ENCODE results near the gene INTS1.
"Not testable (repeated sequence)": the region's sequence is repeated elsewhere in the genome, so short reads cannot be mapped to it uniquely, and the experiment has no call there.

Gene INTS1

DNA sequence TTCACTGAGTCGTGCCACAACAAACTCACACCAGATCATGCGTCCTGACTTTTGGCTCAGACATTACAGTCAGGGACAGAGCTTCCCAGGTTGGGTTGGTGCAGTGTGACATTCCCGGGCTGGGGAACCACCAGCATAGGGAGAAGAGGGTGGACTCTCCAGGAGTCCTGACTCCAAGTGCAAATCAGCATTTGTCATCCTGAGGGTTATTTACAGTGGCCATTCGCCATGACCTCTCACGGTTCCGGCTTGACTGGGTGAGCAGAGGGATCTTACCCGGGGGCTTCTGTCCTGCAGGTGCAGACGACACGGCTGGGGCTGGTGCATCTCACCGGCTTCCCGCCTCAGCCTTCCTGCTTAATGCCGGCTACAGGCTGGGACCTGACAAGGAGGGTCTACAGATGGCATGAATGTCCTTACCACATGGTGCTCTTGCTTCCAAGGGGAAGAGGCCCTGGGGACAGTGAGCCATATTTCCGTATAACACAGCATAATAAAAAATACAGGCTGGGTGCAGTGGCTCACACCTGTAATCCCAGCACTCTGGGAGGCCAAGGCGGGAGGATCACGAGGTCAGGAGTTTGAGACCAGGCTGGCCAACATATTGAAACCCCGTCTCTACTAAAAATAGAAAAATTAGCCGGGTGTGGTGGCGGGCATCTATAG lies 12.5 kb upstream of the INTS1 start:
- no peak overlapping the region for H3K4me3 ChIP-seq (ENCODE audit: low read length)

DNA sequence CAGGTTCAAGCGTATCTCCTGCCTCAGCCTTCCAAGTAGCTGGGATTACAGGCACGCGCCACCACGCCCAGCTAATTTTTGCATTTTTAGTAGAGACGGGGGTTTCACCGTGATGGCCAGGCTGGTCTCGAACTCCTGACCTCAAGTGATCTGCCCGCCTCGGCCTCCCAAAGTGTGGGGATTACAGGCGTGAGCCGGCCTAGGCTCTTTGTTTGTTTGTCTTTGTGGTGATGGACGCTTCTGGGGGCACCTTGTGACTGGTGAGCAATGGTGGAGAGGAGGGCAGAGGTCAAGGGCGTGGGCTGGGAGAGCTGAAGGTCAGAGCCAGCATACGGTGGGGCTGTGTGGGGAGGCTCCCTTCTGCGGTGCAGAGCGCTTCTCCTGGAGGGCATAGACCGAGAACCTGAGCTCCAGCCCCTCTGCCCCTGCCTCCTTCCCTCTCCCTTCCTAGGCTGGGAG lies 11.3 kb upstream of the INTS1 start:
- DNase-seq (ENCODE audit: low read depth); H3K4me3 ChIP-seq (ENCODE audit: low read length): not testable (repeated sequence)

More for the DNA sequence above, 12.5 kb upstream of the INTS1 start:
- DNase-seq (ENCODE audit: low read depth): no peak
- TF ChIP-seq, protein P1, sequence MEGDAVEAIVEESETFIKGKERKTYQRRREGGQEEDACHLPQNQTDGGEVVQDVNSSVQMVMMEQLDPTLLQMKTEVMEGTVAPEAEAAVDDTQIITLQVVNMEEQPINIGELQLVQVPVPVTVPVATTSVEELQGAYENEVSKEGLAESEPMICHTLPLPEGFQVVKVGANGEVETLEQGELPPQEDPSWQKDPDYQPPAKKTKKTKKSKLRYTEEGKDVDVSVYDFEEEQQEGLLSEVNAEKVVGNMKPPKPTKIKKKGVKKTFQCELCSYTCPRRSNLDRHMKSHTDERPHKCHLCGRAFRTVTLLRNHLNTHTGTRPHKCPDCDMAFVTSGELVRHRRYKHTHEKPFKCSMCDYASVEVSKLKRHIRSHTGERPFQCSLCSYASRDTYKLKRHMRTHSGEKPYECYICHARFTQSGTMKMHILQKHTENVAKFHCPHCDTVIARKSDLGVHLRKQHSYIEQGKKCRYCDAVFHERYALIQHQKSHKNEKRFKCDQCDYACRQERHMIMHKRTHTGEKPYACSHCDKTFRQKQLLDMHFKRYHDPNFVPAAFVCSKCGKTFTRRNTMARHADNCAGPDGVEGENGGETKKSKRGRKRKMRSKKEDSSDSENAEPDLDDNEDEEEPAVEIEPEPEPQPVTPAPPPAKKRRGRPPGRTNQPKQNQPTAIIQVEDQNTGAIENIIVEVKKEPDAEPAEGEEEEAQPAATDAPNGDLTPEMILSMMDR (IDR thresholded peaks at IDR 0.05; ENCODE audit: insufficient read depth, low read depth, low read length, missing control alignments): no peak

DNA sequence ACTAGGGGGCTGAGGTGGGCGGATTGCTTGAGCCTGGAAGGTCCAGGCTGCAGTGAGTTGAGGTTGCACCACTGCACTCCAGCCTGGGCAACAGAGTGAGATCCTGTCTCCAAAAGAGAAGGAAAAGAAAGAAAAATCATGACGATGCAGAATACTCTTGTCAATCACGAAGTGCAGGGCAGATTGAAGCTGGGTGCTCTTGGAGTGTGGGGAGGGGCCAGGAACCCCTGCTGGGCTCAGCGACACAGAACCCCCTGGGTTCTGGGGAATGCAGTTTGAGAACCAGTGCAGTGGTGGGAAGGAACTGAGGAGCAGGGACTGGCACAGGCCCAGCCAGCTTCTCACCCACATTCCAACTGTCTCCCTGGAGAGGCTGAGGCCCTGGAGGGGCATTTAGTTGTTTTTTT lies 10.8 kb upstream of the INTS1 start:
- no peak for DNase-seq (ENCODE audit: low read depth)
- H3K4me3 ChIP-seq (ENCODE audit: low read length): no peak overlapping the region
- TF ChIP-seq, protein P1 (IDR thresholded peaks at IDR 0.05; ENCODE audit: insufficient read depth, low read depth, low read length, missing control alignments): no peak

DNA sequence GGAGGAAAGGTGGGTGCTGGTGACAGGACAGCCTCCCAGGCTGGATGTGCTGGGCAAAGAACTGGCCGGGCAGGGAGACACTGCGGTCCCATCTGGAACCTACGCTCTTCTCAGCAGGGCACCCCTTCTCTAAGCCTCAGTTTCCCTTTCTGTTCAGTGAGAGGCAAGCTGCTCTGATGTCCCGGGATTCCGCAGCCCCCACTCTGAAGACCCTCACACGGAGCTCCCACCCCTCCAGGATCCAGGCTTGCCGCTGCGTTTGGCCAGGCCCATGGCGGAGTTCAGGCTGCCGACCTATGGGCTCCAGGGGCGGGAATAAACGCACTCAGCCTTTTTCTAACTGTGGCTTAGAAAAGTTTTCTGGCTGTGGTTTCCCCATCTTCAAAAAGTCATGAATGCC lies 10.2 kb upstream of the INTS1 start:
- no peak for DNase-seq (ENCODE audit: low read depth)
- no peak overlapping the region for H3K4me3 ChIP-seq (ENCODE audit: low read length)
- TF ChIP-seq, protein P1 (IDR thresholded peaks at IDR 0.05; ENCODE audit: insufficient read depth, low read depth, low read length, missing control alignments): no peak

DNA sequence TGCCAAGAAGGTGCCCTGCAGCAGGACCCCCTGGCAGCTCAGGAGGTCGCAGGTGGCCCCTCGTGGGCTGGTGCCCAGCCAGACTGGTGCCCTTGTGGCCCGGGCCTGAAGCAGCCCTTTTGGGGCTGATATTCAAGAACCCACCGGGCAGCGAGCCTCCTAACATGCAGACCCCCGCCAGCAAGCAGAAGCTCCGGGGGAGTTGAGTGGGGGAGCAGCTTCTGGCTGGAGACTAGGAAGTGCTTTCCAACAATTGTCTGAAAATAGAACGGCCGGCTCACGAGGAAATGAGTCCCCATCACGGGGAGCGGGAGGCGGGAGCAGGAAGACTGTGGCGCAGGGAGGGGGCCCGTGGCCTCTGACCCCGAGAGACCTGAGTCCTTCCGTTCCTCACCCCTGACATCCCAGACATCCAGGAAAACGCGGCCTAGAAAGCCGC lies 9.5 kb upstream of the INTS1 start:
- TF ChIP-seq, protein P1 (IDR thresholded peaks at IDR 0.05; ENCODE audit: insufficient read depth, low read depth, low read length, missing control alignments): no peak
- no peak overlapping the region for H3K4me3 ChIP-seq (ENCODE audit: low read length)
- no peak for DNase-seq (ENCODE audit: low read depth)

DNA sequence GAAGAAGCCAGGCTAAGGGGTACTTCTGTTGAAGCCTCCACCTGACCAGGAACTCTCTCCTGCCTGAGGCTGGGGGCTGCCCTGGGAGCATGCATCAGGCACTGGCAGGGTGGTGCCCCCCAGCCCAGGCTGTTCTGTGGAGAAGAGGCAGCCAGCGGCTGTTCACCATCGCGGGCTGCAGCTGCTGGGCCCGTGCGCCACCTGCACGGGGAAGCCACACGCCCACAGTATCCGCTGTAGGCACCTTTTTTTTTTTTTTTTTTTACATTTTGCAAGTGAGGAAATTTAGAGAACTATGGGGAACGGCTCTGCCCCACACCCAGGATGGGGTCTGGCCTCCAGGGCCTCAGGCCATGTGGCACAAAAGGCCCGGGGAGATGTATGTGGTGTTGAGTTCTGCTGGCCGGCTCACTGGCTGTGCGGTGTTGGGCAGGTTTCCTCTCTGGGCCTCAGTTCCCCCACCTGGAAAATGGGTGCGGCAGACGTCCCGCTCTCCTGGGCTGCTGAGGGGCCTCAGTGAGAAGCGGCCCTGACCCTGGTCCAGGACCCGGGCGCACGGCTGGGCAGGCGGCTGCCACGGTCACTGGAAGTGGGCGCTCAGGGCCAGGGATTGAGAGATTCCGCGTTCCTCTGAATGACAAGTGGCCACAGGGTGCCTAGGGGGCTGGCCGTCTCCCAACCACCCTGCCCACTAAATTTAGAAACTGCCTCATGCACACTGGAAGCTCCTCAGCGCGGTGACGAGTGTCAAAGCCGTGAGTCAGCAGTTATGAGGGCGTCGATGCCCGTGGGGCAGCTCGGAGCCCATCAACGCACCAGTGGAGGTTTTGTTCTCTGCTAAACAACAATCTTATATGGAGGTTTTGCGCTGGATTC lies 8.8 kb upstream of the INTS1 start:
- H3K4me3 ChIP-seq (ENCODE audit: low read length): no peak overlapping the region
- peak; percentile 87 for DNase-seq (ENCODE audit: low read depth)
- TF ChIP-seq, protein P1 (IDR thresholded peaks at IDR 0.05; ENCODE audit: insufficient read depth, low read depth, low read length, missing control alignments): no peak

Data from epithelial cell of esophagus (primary cell).